Activated naive CD8-positive, alpha-beta T cell treated with anti-CD3 and anti-CD28 coated beads, Interleukin-2, amount 50 U/mL, for 24 hours (primary cell): ENCODE results near the gene ANKLE2.
"Not testable (repeated sequence)": the region's sequence is repeated elsewhere in the genome, so short reads cannot be mapped to it uniquely, and the experiment has no call there.

Experiments
- ATAC-seq: fragments of 150-1000 bp; cut with Tn5 transposase; one replicate; pipeline ENCODE4 v1.10.0; 2021
- DNase-seq: peaks from one replicate; pipeline ENCODE4 v3.0.0; 2021
- H3K27ac Mint-ChIP-seq: one replicate; pipeline ENCODE4 v1.8.0; 2021; ENCODE audit warnings: mild to moderate bottlenecking, mixed read lengths
- H3K27me3 Mint-ChIP-seq: one replicate; pipeline ENCODE4 v1.8.0; 2021; ENCODE audit warnings: mixed read lengths
- H3K36me3 Mint-ChIP-seq: one replicate; pipeline ENCODE4 v1.8.0; 2021; ENCODE audit warnings: low read depth, mixed read lengths
- H3K4me1 Mint-ChIP-seq: one replicate; pipeline ENCODE4 v1.8.0; 2021; ENCODE audit warnings: mixed read lengths
- H3K4me3 Mint-ChIP-seq: one replicate; pipeline ENCODE4 v1.8.0; 2021; ENCODE audit warnings: mild to moderate bottlenecking, moderate library complexity, mixed read lengths
- H3K9me3 Mint-ChIP-seq: one replicate; pipeline ENCODE4 v1.8.0; 2021; ENCODE audit warnings: mixed read lengths

The ANKLE2 gene

DNA sequence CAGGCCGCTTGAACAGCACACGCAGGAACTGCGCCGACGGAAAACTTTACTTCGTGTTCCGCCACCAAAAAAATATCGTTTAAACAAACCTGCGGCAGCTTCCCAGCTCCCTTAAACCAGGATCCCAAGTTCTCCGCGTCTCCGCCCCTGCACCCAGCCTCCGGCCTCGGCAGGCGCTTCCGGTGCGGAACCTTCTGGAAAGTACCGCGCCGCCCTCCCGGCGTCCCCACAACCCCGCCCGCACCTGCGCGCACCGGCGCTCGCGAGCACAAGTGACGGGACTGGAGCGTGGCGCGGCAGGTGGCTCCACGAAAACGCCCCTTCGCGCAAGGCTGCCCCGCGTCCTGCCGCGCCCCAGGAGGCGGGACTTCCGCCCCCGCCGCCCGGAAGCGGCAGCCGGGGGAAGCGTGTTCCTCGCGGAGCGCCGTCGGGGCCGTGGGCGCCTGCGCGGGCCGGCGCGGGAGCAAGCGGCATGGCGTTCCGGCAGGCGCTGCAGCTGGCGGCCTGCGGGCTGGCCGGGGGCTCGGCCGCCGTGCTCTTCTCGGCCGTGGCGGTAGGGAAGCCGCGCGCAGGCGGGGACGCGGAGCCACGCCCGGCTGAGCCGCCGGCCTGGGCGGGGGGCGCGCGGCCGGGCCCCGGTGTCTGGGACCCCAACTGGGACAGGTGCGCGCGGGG, 51.1 kb downstream of the ANKLE2 start, which contains the start of gene PGAM5:
Gene PGAM5 (plus strand): TSS at position 438 of the 675 bp plus-strand sequence. CDS start 35 bp downstream, at position 473.
- ATAC-seq: peak; percentile 93
- Mint-ChIP-seq H3K9me3 (peaks cover 6% of the 10 kb centered on the region), H3K27me3 (no peaks in the 10 kb centered on the region), H3K36me3 (peaks cover 28% of the 10 kb centered on the region), H3K4me1 (peaks cover 31% of the 10 kb centered on the region), H3K4me3 (peak within 1 kb of the TSS; percentile 87), H3K27ac (peak within 1 kb of the TSS; percentile 77)
- peak; percentile 86 for DNase-seq

DNA sequence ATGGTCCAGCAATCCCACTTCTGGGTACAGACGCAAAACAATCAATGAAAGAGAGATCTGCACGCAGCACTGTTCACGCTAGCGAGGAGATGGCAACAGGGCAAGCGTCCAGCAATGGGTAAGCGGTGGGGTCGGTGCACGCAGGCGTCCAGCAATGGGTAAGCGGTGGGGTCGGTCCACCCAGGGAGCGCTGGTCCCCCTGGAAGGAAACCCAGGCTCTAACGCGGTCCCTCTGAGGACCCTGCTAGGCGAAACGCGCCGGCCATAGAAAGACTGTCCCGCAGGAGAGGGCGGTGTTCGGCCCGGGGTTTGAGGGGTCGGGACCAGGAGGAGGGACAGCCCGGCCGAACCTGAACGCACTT, 51.6 kb downstream of the ANKLE2 start:
- peak overlapping the region; percentile 87 for H3K4me3 Mint-ChIP-seq
- ATAC-seq: peak; percentile 18
- peaks cover 6% of the 10 kb centered on the region for H3K9me3 Mint-ChIP-seq
- peaks cover 31% of the 10 kb centered on the region for H3K4me1 Mint-ChIP-seq
- DNase-seq: no peak
- peak overlapping the region; percentile 77 for H3K27ac Mint-ChIP-seq
- H3K27me3 Mint-ChIP-seq: no peaks in the 10 kb centered on the region
- H3K36me3 Mint-ChIP-seq: peaks cover 29% of the 10 kb centered on the region

DNA sequence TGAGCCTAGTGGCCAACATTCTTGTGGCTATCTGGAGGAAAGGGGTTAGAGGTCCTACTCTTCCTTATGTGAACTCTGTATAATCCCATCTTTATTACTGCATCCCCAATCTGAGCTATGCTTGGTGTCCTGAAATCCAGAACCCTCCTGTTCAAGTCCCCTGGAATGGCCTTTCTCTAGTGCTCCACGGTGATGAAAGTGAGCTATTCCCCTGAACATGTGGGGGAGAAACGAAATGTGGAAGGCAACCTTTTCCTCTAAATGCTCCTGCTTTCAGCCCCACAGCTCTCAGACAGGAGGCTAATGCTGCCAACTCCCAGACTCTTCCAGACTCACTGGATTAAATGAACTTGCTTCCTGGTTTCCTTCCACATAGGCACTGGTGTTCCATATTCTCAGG, 53.5 kb downstream of the ANKLE2 start:
- Mint-ChIP-seq H3K4me3 (no peak overlapping the region), H3K27ac (no peak overlapping the region)

DNA sequence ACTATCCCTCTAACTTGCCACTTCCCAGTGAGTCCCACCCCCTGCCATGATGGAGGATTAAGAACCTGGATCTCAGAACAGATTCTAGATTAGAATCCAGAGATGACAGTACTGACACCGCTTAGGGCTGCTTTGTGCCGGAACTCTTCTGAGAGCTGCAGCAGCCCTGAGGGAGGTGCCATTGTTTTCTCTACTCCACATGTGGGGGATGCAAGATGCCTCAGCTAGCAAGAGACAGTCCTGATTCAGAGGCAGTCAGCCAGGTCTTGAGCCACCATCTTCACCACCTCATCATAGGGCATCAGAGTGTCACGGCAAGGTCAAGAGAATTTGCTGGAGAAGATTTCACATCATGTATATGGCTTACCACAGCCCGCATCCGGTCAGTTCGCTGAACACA, 54.4 kb downstream of the ANKLE2 start:
- H3K27me3 Mint-ChIP-seq: no peaks in the 10 kb centered on the region
- no peak overlapping the region for H3K4me3 Mint-ChIP-seq
- peaks cover 26% of the 10 kb centered on the region for H3K36me3 Mint-ChIP-seq
- ATAC-seq: no peak
- peaks cover 6% of the 10 kb centered on the region for H3K9me3 Mint-ChIP-seq
- no peak for DNase-seq
- H3K27ac Mint-ChIP-seq: no peak overlapping the region
- peaks cover 11% of the 10 kb centered on the region for H3K4me1 Mint-ChIP-seq

More for the DNA sequence above, 53.5 kb downstream of the ANKLE2 start:
- Mint-ChIP-seq H3K36me3 (peaks cover 28% of the 10 kb centered on the region), H3K4me1 (peaks cover 20% of the 10 kb centered on the region), H3K9me3 (peaks cover 6% of the 10 kb centered on the region), H3K27me3 (no peaks in the 10 kb centered on the region)
- ATAC-seq (no peak), DNase-seq (no peak)

DNA sequence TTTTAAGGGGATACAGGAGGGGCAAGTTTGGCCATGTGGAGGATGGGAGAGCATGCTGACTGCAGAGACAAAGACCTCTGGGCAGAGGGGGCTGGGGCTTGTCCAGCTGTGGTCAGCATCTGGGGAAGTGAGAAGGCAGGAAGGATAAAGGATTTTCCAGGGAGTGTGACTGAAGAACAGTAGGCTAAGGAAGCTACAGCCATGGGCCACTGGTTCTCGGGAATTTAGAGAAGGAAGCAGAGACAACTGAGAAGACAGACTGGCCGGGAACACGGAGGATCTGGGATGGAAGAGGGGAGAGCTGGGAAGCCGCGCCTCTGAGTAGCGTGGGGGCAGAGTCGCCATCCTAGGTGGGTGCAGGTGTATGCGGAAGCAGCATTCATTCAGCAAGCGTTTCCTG, 58.0 kb downstream of the ANKLE2 start:
- no peak for DNase-seq
- Mint-ChIP-seq H3K27me3 (no peaks in the 10 kb centered on the region), H3K4me1 (peaks cover 4% of the 10 kb centered on the region), H3K9me3 (peaks cover 6% of the 10 kb centered on the region), H3K27ac (no peak overlapping the region), H3K36me3 (peaks cover 31% of the 10 kb centered on the region), H3K4me3 (no peak overlapping the region)
- no peak for ATAC-seq

DNA sequence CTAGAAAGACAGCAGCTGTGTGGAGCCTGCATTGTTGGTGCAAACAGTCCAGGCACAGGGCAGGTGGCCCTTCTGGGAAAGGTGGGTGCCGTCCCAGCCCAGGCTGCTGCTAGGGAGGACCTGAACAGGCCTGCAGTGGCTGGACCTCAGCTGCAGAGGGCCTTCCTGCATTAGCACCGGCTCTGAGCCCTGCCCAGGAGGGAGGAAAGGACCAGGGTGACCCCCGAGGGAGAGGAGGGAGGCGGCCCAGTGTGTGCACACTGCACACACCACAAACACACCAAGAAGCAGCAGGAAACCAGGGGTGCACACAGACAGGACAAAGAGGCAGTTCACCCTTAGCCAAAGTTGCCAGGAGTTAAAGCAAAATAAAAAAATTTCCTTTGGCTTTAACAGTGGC, 59.0 kb downstream of the ANKLE2 start:
- ATAC-seq (no peak), DNase-seq (no peak)
- peaks cover 4% of the 10 kb centered on the region for H3K4me1 Mint-ChIP-seq
- H3K27me3 Mint-ChIP-seq: no peaks in the 10 kb centered on the region
- H3K9me3 Mint-ChIP-seq: peaks cover 6% of the 10 kb centered on the region
- H3K4me3 Mint-ChIP-seq: no peak overlapping the region
- H3K36me3 Mint-ChIP-seq: peaks cover 27% of the 10 kb centered on the region
- H3K27ac Mint-ChIP-seq: no peak overlapping the region

DNA sequence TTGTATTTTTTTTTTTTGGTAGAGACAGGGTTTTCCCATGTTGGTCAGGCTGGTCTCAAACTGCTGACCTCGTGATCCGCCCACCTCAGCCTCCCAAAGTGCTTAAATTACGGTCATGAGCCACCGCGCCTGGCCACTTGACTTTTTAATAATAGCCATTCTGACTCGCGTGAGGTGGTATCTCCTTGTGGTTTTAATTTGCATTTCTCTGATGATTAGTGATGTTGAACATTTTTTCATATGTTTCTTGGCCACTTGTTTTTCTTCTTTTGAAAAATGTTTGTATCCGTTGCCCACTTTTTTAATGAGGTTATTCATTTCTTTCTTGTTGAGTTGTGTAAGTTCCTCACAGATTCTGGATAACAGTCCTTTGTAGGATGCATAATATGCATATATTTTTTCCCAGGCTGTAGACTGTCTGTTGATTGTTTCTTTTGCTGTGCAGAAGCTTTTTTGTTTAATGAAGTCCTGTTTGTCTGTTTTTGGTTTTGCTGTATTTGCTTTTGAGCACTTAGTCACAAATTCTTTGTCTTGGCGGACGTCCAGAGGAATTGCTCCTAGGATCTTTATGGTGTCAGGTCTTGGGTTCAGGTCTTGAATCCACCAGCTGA, 61.3 kb downstream of the ANKLE2 start:
- Mint-ChIP-seq H3K9me3 (no peaks in the 10 kb centered on the region), H3K4me3 (no peak overlapping the region), H3K4me1 (peaks cover 4% of the 10 kb centered on the region), H3K27ac (no peak overlapping the region), H3K27me3 (no peaks in the 10 kb centered on the region), H3K36me3 (peaks cover 27% of the 10 kb centered on the region)
- ATAC-seq: no peak
- no peak for DNase-seq

DNA sequence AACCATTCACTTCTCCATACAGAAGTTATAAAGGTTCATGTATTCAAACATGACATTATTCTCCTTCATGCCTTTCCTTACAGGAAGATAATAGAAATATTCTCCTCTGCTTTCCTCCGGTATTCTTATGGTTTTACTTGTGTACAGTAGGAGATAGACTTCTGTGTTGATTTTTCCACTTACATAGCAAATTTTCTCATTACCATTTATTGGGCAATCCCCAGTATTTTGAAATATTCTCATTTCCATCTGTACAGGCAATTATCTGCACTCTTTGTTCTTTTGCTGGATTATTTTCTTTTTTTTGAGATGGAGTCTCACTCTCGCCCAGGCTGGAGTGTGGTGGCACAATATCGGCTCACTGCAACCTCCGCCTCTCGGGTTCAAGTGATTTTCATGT, 63.3 kb downstream of the ANKLE2 start:
- Mint-ChIP-seq H3K27me3 (no peaks in the 10 kb centered on the region), H3K9me3 (no peaks in the 10 kb centered on the region), H3K4me1 (peaks cover 4% of the 10 kb centered on the region), H3K27ac (no peak overlapping the region), H3K4me3 (no peak overlapping the region), H3K36me3 (peaks cover 22% of the 10 kb centered on the region)
- DNase-seq (no peak), ATAC-seq (no peak)

DNA sequence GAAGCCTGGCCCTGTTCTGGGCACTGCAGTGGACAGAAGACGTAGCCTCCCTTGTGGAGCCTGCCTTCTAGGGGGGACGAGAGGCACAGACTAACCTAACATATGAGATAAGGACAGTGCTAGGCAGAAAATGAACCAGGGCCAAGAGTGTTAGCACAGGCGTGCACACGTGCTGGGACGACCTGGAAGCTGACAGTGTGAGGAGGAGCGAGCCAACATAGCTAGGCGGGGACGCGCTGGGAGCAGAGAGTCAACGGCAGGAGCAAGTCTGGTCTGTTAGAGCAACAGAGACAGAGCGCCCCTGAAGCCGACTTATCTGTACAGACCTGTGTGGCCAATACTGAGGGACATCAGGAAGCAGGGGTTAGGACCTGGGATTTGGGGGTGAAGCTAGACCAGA, 66.2 kb downstream of the ANKLE2 start:
- Mint-ChIP-seq H3K36me3 (peaks cover 23% of the 10 kb centered on the region), H3K4me3 (no peak overlapping the region), H3K27ac (no peak overlapping the region), H3K27me3 (no peaks in the 10 kb centered on the region), H3K4me1 (peaks cover 3% of the 10 kb centered on the region), H3K9me3 (no peaks in the 10 kb centered on the region)
- no peak for ATAC-seq
- DNase-seq: no peak

DNA sequence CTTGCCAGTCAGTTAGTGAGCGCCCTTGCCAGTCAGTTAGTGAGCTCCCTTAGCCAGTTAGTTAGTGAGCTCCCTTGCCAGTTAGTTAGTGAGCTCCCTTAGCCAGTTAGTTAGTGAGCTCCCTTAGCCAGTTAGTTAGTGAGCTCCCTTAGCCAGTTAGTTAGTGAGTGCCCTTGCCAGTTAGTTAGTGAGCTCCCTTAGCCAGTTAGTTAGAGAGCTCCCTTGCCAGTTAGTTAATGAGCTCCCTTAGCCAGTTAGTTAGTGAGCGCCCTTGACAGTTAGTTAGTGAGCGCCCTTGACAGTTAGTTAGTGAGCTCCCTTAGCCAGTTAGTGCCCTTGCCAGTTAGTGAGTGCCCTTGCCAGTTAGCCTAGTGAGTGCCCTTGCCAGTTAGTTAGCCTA, 66.7 kb downstream of the ANKLE2 start:
- not testable (repeated sequence) for H3K9me3 Mint-ChIP-seq, H3K4me1 Mint-ChIP-seq, H3K4me3 Mint-ChIP-seq, H3K27me3 Mint-ChIP-seq, ATAC-seq, DNase-seq, H3K27ac Mint-ChIP-seq
- peaks cover 24% of the 10 kb centered on the region for H3K36me3 Mint-ChIP-seq

DNA sequence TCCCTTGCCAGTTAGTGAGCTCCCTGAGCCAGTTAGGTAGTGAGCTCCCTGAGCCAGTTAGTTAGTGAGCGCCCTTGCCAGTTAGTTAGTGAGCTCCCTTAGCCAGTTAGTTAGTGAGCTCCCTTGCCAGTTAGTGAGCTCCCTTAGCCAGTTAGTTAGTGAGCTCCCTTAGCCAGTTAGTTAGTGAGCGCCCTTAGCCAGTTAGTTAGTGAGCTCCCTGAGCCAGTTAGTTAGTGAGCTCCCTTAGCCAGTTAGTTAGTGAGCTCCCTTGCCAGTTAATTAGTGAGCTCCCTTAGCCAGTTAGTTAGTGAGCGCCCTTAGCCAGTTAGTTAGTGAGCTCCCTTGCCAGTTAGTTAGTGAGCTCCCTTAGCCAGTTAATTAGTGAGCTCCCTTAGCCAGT, 69.6 kb downstream of the ANKLE2 start:
- not testable (repeated sequence) for H3K9me3 Mint-ChIP-seq, ATAC-seq, H3K27ac Mint-ChIP-seq

DNA sequence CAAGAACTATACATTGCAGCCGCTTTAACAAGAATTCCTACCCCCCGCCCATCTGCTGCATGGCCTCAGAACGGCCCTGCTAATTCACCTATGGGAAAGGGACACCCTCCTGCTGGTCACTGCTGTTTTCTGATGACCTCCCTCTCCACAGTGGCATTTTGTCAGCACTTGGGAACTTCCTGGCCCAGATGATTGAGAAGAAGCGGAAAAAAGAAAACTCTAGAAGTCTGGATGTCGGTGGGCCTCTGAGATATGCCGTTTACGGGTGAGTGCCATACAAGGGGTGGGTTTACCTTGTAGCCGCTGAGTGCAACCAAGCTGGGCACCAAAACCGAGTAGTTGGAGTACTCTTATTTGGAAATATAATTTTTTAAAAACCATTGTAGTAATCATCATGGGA, 71.5 kb downstream of the ANKLE2 start:
- no peaks in the 10 kb centered on the region for H3K9me3 Mint-ChIP-seq
- H3K4me1 Mint-ChIP-seq: peaks cover 20% of the 10 kb centered on the region
- peaks cover 18% of the 10 kb centered on the region for H3K36me3 Mint-ChIP-seq
- DNase-seq (no peak), ATAC-seq (no peak)
- peak overlapping the region; percentile 66 for H3K4me3 Mint-ChIP-seq
- H3K27me3 Mint-ChIP-seq: peaks cover 2% of the 10 kb centered on the region
- H3K27ac Mint-ChIP-seq: no peak overlapping the region

More for the DNA sequence above, 69.6 kb downstream of the ANKLE2 start:
- DNase-seq, H3K4me3 Mint-ChIP-seq, H3K4me1 Mint-ChIP-seq, H3K27me3 Mint-ChIP-seq: not testable (repeated sequence)
- H3K36me3 Mint-ChIP-seq: peaks cover 15% of the 10 kb centered on the region

DNA sequence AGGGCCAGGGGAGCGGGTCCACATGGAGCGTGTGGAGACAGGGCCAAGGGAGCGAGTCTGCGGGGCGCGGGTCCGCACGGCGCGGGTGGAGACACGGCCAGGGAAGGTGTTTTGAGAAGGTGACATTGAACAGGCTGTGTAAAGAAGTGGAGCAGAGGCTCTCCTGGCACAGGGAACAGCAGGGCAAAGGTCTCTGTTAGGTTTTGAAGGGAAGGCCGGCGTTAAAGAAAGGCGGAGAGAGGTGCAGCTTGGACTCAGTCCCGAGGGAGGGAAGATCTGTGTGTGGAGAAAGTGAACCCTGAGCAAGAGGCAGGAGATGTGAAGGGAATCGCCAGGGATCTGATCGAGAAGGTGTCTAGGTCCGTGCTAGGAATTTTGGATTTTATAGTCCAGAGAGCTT, 72.4 kb downstream of the ANKLE2 start:
- Mint-ChIP-seq H3K27ac (peak overlapping the region; percentile 50), H3K9me3 (no peaks in the 10 kb centered on the region), H3K4me1 (peaks cover 22% of the 10 kb centered on the region), H3K27me3 (peaks cover 2% of the 10 kb centered on the region), H3K4me3 (peak overlapping the region; percentile 66), H3K36me3 (peaks cover 18% of the 10 kb centered on the region)
- DNase-seq (no peak), ATAC-seq (no peak)

DNA sequence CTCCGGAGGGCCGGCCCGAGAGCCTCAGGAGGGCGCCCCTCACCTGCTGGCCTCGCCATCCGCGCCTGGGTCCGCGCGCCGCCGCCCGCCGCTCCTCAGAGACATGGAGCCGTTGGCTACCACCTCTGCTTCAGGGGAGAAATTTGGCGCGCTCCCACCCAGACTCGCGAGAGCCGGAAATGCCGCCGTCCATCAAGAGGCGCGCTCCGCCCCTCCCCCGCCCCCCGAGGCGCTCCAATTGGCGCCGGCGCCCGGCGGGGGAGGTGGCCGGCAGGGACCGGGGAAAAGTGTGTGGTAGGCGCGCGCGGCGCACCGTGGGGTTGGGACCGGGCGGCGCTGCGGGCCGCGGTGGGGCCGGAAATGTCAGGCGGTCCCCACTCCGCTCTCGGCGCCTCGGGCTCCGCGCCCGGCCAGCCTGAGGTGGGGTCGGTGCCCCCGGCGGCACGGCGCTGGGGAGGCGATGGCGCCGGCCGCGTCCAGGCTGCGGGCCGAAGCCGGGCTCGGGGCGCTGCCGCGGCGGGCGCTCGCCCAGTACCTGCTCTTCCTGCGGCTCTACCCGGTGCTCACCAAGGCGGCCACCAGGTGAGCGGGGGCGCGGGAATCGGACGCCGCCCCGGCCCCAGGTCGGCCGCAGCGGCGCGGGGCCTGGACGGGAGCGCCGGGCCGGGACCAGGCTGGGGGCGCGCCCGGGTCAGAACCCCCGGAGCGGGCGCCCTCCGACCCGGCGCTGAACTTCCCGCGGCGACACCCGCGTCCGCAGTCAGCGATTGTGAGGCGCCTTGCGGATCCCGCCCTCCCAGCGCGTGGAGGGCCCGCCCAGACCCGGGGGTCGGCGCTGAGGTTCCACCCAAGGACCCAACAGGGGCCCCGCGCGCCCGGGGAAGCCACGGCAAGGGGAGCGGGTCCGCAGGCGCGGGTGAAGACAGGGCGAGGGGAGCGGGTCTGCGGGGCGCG, 74.1 kb downstream of the ANKLE2 start, which contains the start of the genes POLE and PXMP2:
Gene POLE (minus strand): TSS at position 132 of the 954 bp plus-strand sequence. CDS start 27 bp downstream, at position 105.
Gene PXMP2 (plus strand): TSS at position 377 of the 954 bp plus-strand sequence. CDS start 84 bp downstream, at position 461.
- Mint-ChIP-seq H3K27ac (peak within 1 kb of the TSS; percentile 74), H3K36me3 (peaks cover 18% of the 10 kb centered on the region), H3K9me3 (no peaks in the 10 kb centered on the region), H3K4me1 (peaks cover 22% of the 10 kb centered on the region), H3K4me3 (peak within 1 kb of the TSS; percentile 76), H3K27me3 (peaks cover 2% of the 10 kb centered on the region)
- DNase-seq: peak; percentile 96
- ATAC-seq: peak; percentile 96
